Suppressor macrophage (primary cell): ENCODE data around the gene CDC42BPA.
"Not testable (repeated sequence)": the region's sequence is repeated elsewhere in the genome, so short reads cannot be mapped to it uniquely, and the experiment has no call there.

Experiments used
- DNase-seq, 4 experiments: peaks; one replicate each; pipeline ENCODE4 v3.0.0-alpha.2; 2020 to 2022

The CDC42BPA gene

DNA sequence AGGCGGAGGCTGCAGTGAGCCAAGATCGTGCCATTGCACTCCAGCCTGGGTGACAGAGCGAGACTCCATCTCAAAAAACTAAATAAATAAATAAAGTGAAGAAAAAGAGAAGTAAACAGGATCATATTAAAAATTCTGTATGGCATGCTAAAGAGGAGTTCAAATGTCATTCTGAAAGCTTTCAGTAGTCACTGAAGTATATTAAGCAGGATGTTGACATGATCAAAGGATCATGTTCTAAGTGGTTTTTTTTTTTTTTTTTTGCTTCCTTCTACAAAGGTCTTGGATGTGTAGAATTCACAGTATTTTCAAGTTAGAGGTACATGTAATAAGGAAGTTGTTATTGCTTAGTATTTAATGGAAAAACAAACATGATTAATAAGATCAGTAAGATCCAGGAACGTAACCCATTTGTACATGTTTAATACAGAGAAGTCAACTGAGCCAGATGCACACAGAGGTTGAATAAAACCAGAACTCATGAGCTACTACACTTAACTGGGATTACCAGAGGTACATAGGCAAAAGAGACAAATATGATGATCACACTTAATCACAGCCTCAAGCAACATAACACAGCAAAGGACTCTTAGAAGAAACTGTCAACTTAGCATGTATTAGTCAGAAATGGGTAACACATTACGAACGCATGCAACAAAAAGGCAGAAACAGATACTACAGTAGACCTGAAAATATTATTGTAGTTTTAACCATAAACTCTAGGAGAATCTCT, 12.2 kb downstream of the CDC42BPA start:
- DNase-seq: no peak

DNA sequence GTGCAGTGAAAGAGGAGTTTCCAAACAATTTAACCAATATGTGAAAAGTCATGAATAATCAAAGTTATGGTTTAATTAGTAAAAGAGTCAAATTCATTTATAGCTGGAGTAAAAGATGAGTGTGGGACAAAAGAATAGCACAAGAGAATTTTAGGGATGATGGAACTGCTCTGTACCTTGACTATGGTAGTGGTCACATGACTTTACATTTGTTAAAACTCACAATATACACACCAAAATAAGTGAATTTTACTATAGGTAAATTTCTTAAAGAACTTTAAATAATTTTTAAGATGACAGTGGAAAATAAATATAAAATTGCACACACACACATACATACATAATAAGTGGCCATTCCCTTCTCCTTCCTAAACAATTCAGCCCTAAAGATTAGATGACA, 13.6 kb downstream of the CDC42BPA start:
- DNase-seq: no peak

DNA sequence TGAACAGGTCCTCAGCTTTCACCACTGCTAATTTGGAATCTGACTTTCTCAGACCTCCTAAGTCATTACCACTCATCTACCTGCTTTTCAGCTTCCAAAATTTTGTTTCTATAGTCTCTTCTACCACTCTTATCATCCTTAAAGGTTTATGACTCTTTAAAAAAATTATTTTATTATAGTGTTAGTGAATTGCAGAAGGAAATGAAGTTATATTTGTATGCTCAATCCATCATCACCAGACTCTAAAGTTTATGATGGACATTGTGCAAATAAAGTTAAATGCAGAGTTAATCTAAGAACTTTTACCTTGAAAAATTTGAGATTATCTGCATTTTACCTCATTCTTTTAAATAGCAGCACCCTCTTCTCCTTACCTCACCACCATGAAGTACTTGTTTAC, 14.6 kb downstream of the CDC42BPA start:
- DNase-seq: no peak

DNA sequence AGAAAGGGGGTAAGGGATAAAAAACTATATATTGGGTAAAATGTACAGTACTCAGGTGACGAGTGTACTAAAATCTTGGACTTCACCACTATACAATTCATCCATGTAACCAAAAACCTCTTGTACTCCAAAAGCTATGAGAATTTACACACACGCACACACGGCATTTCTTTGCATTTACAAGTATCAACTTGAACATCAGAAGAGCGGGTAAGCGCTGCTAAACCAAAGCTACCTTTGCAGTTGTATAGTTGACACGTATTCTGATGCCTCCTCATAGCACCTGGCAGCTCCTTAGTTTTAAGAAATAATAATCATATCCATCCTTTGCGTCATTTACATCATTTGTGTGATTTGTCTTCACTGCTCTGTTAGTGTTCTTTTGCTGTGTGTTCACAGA, 17.6 kb downstream of the CDC42BPA start:
- DNase-seq: no peak

DNA sequence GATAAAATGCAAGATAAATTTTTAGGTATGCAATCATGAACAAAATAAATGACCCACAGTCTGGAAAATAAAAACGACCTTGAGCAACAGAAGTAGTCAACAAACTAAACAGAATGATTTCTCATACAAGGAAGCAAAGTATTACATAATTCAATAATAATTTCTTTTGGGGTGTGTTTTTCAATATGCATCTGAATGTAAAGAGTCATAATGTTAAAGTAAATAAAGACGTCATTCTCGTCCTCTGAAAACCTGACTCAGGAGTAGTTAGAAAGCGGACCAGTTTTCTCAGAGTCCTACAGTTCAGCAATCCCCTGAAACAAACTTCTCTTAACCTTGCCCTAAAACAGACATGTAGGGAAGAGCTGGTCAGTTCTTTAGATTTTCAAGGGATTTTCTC, 18.6 kb downstream of the CDC42BPA start:
- DNase-seq: no peak

DNA sequence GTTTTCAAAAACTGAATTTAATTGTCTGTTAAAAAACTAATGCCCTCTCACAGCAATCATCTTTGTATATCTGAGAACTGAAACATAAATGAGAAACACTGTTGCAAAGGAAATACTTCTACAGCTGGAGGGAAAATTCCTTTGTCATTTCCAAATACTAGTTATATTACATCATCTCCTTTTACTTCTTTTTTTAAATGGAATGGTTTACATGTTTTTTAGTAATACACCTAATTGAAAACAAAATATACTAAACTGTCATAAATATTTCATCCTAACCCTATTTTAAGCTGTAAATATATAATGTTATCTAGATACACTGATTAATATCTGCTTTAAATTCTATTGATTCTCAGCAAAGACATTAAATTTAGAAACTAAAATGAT, 19.1 kb downstream of the CDC42BPA start:
- peak in 1 of 4 experiments; percentile 6 for DNase-seq

DNA sequence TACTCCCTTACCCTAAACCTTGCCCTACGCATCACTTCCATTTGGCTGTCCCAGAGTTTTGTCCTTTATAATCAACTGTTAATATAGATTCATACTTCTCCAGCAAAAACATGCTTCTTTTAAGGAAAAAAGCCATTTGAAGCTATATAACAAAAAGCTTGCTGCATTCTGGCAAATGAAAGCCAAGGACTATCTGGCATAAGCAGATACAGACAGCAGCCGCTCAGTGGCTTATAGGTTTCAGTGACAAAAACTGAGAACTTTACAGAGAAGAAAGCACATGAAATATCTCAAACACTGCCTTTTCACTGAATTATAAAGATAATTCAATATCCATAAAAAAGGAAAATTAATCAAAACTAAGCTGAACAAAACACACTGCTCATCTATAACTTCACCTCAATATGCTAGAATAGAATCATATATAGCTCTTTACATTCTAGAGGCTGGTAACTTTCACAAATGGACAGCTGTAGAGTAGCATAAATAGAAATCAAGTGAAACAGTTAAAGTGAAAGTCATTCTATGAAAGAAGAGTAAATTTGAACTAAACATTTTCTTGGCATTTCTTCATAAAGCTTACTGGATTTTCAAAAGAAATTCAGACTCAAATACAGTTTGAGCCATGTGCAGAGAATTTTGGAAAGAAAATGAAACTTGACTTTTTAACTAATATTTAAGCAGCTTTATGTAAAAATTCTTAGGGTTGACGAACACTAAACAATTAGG, 19.6 kb downstream of the CDC42BPA start:
- DNase-seq: no peak

DNA sequence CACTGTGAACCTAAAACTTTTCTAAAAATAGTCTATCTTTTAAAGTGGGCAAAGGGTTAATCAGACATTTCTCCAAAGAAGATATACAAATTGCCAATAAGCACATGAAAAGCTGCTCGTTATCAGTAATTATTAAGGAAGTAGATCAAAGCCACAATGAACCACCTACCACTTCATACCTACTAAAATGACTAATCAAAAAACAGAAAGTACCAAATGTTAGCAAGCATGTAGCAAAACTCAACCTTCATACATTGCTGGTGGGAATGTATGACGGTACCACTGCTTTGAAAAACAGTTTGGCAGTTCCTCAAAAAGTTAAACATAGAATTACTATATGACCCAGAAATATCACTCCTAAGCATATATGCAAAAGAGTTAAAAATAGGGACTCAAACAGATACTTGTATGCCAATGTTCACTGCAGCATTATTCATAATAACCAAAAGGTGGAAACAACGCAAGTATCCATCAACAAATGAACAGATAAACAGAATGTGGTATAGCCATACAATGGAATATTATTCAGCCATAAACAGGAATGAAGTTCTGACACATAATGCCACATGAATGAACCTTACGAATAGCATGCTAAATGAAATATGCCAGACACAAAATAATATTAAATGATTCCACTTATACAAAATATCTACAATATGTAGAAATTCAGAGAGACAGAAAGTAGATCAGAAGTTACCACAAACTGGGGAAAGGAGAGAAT, 21.1 kb downstream of the CDC42BPA start:
- DNase-seq: no peak

DNA sequence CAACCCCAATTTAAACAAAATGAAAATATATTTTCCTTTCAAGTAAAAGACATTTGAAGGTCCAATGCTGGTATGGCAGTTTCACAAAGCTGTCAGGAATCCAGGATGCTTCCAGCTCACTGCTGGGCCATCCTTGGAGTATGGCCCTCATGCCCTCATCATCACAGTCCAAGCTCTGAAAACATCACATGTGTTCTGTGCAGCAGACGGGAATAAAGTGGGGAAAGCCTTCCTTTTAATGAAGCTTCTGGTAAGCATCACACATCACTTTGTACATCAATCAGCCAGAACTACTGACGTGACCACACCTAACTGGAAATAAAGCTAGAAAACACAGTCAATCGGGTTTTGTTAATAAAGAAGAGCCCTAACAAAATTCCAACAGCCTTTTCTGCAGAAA, 22.7 kb downstream of the CDC42BPA start:
- no peak for DNase-seq

DNA sequence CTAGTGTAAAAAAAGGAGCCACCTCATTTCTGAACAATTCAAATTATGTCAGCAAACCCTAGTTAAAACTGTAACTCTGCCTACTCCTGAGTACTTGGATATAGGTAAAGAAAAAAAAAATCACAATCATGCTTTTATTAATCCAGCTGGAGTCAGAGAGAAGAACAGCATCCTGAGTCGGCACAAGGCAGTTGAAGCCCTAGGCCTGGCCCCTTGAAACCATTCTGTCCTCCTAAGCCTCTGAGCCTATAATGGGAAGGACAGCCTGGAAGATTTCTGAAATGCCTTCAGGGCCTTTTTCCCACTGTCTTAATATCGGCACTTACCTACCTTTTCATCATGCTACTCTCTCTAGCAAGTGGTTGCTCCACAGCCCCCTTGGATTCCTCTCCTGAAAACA, 32.5 kb downstream of the CDC42BPA start:
- DNase-seq: no peak

DNA sequence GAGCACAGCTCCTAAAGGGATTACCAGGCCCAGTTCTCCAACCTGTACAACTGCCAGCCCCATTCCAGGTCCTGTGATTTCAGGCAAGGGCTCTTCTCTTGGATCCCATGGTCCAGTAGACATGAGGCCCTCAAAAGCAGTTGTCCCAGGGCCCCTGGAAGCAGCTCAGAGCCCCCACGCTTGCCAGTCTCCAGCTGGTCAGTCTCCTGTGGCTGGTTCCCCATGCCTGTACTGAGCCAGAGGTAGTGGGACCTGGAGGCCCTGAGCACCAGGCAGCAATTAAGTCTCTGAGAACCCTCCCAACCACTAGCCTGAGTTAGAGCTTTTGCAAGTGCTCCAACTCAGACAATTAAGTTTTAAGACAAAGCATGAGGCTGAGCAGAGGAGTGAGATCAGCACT, 36.9 kb downstream of the CDC42BPA start:
- DNase-seq: no peak

DNA sequence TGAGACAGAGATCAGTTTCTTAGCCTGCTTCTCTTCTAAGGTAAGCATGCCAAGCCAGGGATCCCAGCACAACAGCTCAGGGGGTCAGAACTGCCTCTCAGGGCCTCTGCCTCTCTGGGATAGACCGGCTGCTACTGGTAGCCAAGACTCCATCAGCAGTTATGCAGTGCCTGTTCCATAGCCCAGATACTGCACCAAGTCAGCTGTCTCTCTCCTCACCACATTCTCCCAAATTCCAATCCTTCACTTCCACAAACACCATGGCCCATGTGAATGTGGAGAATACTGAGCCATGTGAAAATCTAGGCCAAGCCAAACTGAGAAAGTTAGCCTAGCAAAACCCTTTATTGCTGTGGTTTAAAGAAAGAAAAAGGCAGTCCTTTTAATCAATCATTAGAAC, 37.5 kb downstream of the CDC42BPA start:
- no peak for DNase-seq

DNA sequence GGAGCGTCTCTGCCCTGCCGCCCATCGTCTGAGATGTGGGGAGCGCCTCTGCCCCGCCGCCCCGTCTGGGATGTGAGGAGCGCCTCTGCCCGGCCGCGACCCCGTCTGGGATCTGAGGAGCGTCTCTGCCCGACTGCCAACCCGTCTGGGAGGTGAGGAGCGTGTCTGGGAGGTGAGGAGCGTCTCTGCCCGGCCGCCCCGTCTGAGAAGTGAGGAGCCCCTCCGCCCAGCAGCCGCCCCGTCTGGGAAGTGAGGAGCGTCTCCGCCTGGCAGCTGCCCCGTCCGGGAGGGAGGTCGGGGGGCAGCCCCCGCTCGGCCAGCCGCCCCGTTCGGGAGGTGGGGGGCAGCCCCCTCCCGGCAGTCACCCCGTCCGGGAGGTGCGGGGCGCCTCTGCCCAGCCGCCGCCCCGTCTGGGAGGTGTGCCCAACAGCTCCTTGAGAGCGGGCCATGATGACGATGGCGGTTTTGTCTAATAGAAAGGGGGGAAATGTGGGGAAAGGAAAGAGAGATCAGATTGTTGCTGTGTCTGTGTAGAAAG, 42.1 kb downstream of the CDC42BPA start:
- not testable (repeated sequence) for DNase-seq

DNA sequence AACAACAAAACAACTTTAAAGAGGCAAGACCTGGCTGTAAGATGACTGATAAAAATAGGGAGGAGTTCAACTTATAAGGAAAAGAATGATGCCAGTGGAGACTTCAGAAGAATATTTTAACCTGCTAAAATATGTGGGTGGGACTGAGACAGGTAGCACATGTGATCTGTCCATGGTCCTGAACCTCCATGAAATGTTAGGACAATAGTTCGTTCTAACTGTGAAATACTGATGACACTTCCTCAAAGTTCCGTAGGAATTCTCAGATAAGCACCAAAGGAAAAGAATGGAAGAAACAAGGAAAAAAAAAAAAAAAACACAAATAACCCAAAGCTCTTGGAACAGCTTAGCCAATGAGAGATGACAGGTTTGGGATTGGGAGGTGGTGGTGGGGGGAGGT, 44.7 kb downstream of the CDC42BPA start:
- peak in 2 of 4 experiments; percentile 2 for DNase-seq

DNA sequence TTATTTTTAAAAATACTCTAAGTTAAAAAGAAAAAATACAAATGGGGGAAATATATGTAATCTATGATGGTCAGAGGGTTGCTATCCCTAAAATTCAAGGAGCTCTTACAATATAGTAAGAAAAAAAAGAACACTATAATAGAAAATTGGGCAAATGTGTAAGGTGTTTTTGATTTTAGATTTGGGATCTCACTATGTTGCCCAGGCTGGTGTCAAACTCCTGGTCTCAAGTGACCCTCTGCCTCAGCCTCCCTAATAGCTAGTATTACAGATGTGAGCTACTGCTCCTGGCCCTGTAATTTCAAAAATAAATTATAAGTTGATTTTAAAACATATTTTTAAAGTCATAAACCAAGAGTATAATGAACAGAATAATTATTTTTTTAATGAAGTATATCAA, 45.9 kb downstream of the CDC42BPA start:
- no peak for DNase-seq

DNA sequence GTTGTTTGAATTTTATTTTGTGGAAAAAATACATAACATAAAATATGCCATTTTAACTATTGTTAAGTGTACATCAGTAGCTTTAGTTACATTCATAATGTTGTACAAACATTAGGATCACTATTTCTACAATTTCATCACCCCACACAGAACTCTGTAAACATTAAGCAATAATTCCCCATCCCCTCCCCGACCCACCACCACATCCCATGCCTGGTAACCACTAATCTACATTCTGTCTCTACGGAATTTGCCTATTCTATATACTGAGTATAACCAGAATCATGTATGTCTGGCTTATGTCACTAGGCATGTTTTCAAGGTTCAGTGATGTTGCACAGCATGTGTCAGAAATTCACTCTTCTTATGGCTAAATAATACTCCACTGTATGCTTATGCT, 47.7 kb downstream of the CDC42BPA start:
- no peak for DNase-seq

DNA sequence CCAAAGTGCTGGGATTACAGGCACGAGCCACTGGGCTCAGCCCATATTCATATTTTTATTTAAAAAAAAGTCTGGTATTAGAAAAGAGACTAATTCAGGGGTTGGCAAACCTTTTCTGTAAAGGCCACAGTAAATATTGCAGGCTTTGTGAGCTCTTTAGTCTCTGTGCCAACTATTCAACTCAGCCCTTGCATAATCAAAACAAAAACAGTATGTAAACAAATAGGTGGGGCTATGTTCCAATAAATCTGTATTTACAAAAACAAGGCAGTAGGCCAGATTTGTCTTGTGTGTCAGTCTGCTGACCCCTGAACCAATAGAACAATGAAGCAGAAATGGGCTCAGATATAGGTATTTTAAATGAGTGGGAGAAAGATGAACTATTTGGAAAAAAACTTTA, 49.3 kb downstream of the CDC42BPA start:
- DNase-seq: no peak

DNA sequence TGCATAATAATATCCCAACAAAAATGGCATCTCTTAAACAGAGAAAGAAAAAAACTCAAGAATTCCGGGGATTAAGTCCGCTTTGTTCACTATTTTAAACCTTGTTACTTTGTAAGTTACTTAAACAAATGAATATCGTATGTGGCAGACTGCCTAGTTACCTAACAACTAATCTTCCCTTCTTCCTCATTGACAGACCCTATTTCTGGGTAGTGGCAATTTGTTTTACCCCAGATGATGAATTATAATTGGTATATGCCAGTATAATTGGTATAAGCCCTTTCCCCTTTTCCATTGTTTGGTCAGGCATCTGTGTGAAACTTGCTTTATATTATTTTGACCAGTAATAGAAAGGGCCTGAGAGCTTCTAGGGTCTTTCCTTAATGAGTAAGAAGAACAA, 52.4 kb downstream of the CDC42BPA start:
- no peak for DNase-seq

DNA sequence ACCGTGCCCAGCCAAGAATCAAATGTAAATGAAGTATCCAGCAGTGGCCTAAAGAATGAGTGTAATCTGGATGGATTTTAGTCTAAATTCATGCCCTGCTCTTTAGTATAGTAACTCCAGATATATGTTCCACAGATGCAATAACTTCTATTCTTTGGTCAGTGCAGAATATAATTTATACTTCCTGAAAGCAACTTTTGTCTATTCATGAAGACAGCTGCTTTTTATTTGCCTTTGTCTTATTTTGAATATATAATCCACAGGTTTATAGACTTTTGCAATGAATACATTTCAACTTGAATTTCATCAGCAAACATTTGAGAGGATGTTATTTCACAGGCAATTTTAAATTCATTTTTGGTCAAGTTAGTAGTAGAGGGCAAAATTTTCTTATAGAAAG, 54.4 kb downstream of the CDC42BPA start:
- DNase-seq: no peak

DNA sequence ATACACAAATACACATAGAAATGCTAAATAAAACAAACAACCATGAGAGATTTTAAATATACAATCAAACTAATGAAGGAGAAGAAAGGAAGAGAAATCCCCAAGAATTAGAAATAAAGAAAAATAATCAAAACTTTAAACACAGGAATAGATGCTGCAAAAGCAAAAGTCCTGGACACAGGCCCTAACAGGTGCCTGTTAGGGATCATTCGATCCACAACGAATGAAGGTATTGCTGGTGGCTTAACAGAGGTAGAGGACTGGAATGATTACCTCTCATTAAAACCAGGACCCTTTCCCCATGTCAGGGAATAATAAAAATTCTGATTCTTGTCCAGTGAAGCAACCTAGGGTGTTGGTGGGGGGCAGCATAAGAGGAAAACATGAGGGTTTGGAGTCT, 56.8 kb downstream of the CDC42BPA start:
- no peak for DNase-seq

DNA sequence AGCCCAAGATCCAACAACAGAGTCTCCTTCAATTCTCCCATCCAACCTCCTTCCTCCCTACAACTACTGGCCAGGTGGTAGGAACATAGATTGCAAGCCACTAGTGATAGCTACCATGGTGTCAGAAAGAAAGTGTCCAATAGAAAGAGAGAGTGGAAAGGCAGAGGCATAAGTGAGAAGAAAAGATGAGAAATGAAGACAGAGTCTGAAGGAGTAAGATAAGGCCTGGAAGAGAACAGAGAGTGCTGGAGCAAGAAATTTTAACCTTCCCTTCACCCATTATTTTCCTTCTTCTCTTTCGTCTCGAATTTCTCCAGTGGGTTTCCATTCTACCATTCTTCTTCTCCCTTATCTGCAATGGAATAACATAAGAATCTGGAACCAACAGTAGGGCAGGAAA, 57.9 kb downstream of the CDC42BPA start:
- no peak for DNase-seq

DNA sequence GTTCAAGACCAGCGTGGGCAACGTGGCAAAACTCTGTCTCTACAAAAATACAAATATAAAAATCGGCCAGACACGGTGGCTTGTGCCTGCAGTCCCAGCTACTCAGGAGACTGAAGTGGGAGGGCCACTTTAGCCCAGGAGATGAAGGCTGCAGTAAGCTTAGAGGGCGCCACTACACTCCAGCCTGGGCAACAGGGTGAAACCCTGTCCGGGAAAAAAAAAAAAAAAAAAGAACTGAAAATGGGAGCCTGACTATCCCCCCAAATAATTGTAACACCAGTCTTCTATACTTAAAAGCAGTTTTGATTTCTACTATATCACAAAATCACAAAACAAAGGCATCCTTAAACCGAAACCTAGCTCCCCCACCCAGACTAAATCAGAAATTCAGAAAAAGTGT, 60.3 kb downstream of the CDC42BPA start:
- no peak for DNase-seq

DNA sequence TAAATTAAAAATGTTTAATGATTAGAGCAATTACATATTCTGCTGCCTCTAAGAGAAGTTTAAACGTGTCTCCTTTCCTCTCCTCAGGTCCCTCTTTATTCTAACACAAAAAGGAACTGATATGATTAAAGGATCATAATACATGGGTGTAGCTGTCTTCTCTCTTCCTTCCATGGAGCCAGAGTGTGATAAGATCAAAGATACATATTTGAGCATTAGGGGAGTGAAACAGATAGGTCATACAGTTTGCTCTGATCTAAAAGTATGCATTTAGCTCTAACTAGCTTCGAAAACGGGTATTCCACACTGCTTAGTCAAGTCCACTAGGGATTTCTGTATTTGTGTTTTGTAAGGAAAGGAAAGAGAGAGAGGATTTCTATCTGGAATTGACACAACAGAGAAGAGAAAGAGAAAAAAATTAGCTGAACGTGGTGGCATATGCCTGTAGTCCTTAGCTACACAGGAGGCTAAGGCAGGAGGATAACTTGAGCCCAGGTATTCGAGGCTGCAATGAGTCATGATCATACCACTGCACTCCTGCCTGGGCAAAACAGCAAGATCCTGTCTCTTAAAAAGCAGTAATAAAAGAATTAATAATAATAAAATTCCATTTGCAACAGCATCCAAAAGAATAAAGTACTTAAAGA, 63.1 kb downstream of the CDC42BPA start:
- DNase-seq: no peak
